Sigmoid colon (tissue), 7 donors: ENCODE measurements around the gene ATP13A5. TPM values are rescaled to one million over a fixed set of nuclear protein-coding genes. Genes with fewer than 3 reads are reported as not detected.

Experiments
- DNase-seq: peaks from one replicate; pipeline ENCODE4 v3.0.0-alpha.2; 2019
- H3K27ac ChIP-seq, 4 donors: fragments of 200-600 bp; sonication (generic); one replicate each; pipeline ENCODE4 v1.5.1; 2016 to 2019; ENCODE audit warnings: mild to moderate bottlenecking in 1 of 4
- H3K27me3 ChIP-seq, 3 donors: fragments of 200-600 bp; sonication (generic); one replicate each; pipeline ENCODE4 v1.5.1; 2019; ENCODE audit warnings: mild to moderate bottlenecking in 1 of 3
- H3K36me3 ChIP-seq, 4 donors: fragments of 200-600 bp; sonication (generic); one replicate each; pipeline ENCODE4 v1.5.1; 2016 to 2019
- H3K4me1 ChIP-seq, 4 donors: fragments of 200-600 bp; sonication (generic); one replicate each; pipeline ENCODE4 v1.5.1; 2017 to 2019
- H3K4me3 ChIP-seq, 4 donors: fragments of 200-600 bp; sonication (generic); one replicate each; pipeline ENCODE4 v1.5.1; 2017 to 2019; ENCODE audit warnings: mild to moderate bottlenecking in 2 of 4, moderate library complexity in 1 of 4
- H3K9me3 ChIP-seq, 4 donors: fragments of 200-600 bp in 3 of 4; sonication (generic) in 3 of 4; one replicate each; pipeline versions ENCODE4 v1.5.1 to v1.6.1; 2013 to 2019
- EP300 ChIP-seq, 4 donors: sonication (generic); formaldehyde crosslinking; IDR thresholded peaks; one replicate each; pipeline ENCODE4 v1.6.1; 2017; ENCODE audit warnings: antibody characterized with exemption in 4 of 4
- POLR2A ChIP-seq, 2 donors: fragments of 450-650 bp; IDR thresholded peaks; one replicate each; pipeline ENCODE4 v1.6.1; 2016; ENCODE audit warnings: antibody characterized with exemption in 2 of 2, mild to moderate bottlenecking in 2 of 2, moderate library complexity in 2 of 2
- POLR2AphosphoS5 ChIP-seq, 4 donors: sonication (generic); formaldehyde crosslinking; IDR thresholded peaks; one replicate each; pipeline ENCODE4 v1.6.1; 2017; ENCODE audit warnings: antibody characterized with exemption in 4 of 4
- WGBS, 2 donors: extraction: QIAGEN DNeasy Blood & Tissue Kit; methylation state at CpG; one replicate each; pipeline ENCODE4 v1.1.7; 2013; 5-methylcytosine and 5-hydroxymethylcytosine counted together
- intact Hi-C: fragments of 100-400 bp; cut with DNase I; formaldehyde crosslinking; loops from one replicate; pipeline ENCODE4 v1.15.1; 2023
- polyA plus RNA-seq, 3 donors: library from polyadenylated mRNA; stranded (reverse); fragments of 200-250 nt; gene quantifications; one replicate each; pipeline ENCODE4 v1.2.3, GENCODE V29; 2013
- total RNA-seq, 4 donors: library from RNA; depleted of rRNA; stranded (reverse); fragments of >200 nt; gene quantifications; one replicate each; pipeline ENCODE4 v1.1.0, GENCODE V29; 2016
- TF ChIP-seq, protein P1 (sequence below), 4 experiments: fragments of 450-650 bp in 3 of 4; fragments of 200-600 bp in 1 of 4; IDR thresholded peaks; one replicate each; pipeline ENCODE4 v1.5.1; 2016 to 2019; ENCODE audit warnings: antibody characterized with exemption in 4 of 4, mild to moderate bottlenecking in 3 of 4, moderate library complexity in 2 of 4
- donor health status: healthy with polysubstance abuse.
- donor health status: Bipolar disorder and iron deficiency.
- donor health status: healthy.

Gene ATP13A5
- total and polyA plus RNA-seq, 7 donors = 0.16 to 1.8 TPM; not detected in 5

- Histone ChIP-seq H3K4me1 (no peaks in the 10 kb centered on the region), H3K9me3 (no peaks in the 10 kb centered on the region), H3K27ac (no peak overlapping the region), H3K36me3 (no peaks in the 10 kb centered on the region), H3K27me3 (no peaks in the 10 kb centered on the region), H3K4me3 (no peak overlapping the region)
- intact Hi-C loops = no loop called here
- whole genome bisulfite sequencing, 2 donors = 77 to 94% methylated on average over 2 of the region's 2 CpGs
- TF ChIP-seq POLR2AphosphoS5 (IDR thresholded peaks at IDR 0.05) = no peak
- TF ChIP-seq, protein P1, sequence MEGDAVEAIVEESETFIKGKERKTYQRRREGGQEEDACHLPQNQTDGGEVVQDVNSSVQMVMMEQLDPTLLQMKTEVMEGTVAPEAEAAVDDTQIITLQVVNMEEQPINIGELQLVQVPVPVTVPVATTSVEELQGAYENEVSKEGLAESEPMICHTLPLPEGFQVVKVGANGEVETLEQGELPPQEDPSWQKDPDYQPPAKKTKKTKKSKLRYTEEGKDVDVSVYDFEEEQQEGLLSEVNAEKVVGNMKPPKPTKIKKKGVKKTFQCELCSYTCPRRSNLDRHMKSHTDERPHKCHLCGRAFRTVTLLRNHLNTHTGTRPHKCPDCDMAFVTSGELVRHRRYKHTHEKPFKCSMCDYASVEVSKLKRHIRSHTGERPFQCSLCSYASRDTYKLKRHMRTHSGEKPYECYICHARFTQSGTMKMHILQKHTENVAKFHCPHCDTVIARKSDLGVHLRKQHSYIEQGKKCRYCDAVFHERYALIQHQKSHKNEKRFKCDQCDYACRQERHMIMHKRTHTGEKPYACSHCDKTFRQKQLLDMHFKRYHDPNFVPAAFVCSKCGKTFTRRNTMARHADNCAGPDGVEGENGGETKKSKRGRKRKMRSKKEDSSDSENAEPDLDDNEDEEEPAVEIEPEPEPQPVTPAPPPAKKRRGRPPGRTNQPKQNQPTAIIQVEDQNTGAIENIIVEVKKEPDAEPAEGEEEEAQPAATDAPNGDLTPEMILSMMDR (IDR thresholded peaks at IDR 0.05) = no peak
- TF ChIP-seq POLR2A (IDR thresholded peaks at IDR 0.05) = no peak
- no peak for TF ChIP-seq EP300 (IDR thresholded peaks at IDR 0.05)
- DNase-seq = no peak
These were observed 10.8 kb upstream of the ATP13A5 start for GRCh38 chr3:193389335-193389734.

DNA sequence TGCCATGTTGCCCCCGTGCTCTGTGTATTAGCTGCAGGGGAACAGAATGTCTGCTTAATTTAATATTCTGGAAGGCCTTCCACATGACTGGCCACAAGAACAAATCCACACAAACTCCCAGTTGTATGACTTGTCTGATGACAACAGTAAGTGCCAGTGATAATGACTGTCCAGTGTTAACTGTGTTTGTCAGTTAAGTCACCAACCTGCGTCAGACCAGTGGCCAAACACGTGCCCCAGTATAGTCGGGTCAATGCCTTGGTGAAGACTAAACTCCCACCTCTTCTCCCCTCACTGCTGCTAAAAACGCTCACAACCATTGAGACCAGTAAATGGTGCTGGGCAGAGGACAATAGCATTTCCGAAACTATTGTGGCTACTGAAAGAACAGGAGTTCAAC, 9.8 kb upstream of the ATP13A5 start:
- no peak for DNase-seq
- Histone ChIP-seq H3K9me3 (no peaks in the 10 kb centered on the region), H3K27ac (no peak overlapping the region), H3K27me3 (no peaks in the 10 kb centered on the region), H3K4me3 (no peak overlapping the region), H3K4me1 (no peaks in the 10 kb centered on the region), H3K36me3 (no peaks in the 10 kb centered on the region)
- 85 to 89% methylated on average over 6 of the region's 6 CpGs for WGBS, 2 donors
- TF ChIP-seq POLR2A (IDR thresholded peaks at IDR 0.05) (no peak), POLR2AphosphoS5 (IDR thresholded peaks at IDR 0.05) (no peak), EP300 (IDR thresholded peaks at IDR 0.05) (no peak)
- TF ChIP-seq, protein P1 (IDR thresholded peaks at IDR 0.05) = no peak
- intact Hi-C loops = no loop called here

DNA sequence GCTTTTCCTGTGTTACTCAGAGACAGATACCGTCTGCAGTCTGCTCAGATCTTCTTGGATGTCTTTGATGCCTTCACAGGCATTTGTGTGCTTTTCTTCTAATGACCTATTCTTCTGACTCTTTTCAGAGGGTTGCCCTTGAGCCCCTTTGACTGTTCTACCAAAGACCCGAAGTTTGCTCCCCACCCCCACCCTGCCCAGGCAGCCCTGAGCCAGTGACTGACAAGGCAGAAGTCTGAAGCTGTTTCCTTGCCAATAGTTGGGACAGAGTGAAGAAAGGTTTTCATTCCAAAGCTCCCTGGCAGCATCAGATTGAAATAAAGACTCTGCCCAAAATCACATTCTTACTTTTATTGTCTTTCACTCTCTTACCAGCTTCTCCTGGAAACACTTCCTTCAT, 9.0 kb upstream of the ATP13A5 start:
- H3K36me3 ChIP-seq = no peaks in the 10 kb centered on the region
- intact Hi-C loops = no loop called here
- no peak overlapping the region for H3K4me3 ChIP-seq
- H3K27me3 ChIP-seq = no peaks in the 10 kb centered on the region
- no peak for TF ChIP-seq POLR2A (IDR thresholded peaks at IDR 0.05)
- TF ChIP-seq, protein P1 (IDR thresholded peaks at IDR 0.05) = no peak
- TF ChIP-seq POLR2AphosphoS5 (IDR thresholded peaks at IDR 0.05) = no peak
- TF ChIP-seq EP300 (IDR thresholded peaks at IDR 0.05) = no peak
- WGBS, 2 donors = 52 to 59% methylated on average over 2 of the region's 2 CpGs
- H3K9me3 ChIP-seq = no peaks in the 10 kb centered on the region
- no peak overlapping the region for H3K27ac ChIP-seq
- no peak for DNase-seq
- H3K4me1 ChIP-seq = no peaks in the 10 kb centered on the region

DNA sequence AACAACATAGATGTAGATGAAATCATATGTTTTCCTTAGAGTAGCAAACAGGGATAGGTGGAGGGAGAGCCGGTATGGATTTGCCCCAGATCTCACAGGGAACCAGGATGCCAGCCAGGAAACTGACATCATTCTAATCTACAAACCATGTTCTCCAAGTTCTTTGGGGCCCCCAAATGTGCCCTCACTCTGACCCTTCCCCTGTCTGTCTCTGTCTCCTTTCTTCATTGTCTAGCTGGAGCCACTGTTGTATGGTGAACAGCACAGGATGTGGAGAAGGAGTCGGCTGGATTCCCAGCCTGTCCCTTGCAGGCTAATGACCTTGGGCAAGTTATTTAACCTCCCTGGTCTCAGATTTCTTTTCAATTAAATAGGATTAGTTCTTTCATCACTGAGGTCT, 962 bp downstream of the ATP13A5 start:
- no peak for TF ChIP-seq POLR2AphosphoS5 (IDR thresholded peaks at IDR 0.05)
- no peak for TF ChIP-seq EP300 (IDR thresholded peaks at IDR 0.05)
- TF ChIP-seq, protein P1 (IDR thresholded peaks at IDR 0.05) = no peak
- TF ChIP-seq POLR2A (IDR thresholded peaks at IDR 0.05) = no peak
- intact Hi-C loops = no loop called here
- WGBS, 2 donors = 30 to 62% methylated on average over 2 of the region's 2 CpGs

DNA sequence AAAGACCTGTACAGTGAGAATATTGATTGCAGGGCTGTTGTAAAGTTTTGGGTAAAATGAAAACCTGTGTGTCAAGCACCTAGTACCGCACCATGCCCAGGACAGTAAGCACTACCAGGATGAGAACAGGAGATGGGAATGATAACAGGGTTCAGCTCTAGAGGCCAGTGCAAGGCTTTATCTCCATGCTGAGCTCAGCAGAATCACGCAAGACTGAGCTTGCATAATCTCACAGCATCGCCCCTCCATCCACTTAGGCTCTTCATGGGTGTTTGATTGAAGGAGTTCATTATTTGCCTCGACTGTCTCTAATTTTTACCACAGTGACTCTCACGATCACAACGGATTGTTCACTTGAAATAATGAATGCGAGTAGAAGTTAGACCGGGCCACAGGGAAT, 2.9 kb downstream of the ATP13A5 start:
- Histone ChIP-seq H3K36me3 (no peaks in the 10 kb centered on the region), H3K27me3 (no peaks in the 10 kb centered on the region), H3K27ac (no peak overlapping the region), H3K4me3 (no peak overlapping the region), H3K4me1 (no peaks in the 10 kb centered on the region), H3K9me3 (no peaks in the 10 kb centered on the region)
- DNase-seq = no peak
- WGBS, 2 donors = 88 to 92% methylated on average over 8 of the region's 8 CpGs
- TF ChIP-seq EP300 (IDR thresholded peaks at IDR 0.05) (no peak), POLR2A (IDR thresholded peaks at IDR 0.05) (no peak), POLR2AphosphoS5 (IDR thresholded peaks at IDR 0.05) (no peak)
- TF ChIP-seq, protein P1 (IDR thresholded peaks at IDR 0.05) = no peak
- intact Hi-C loops = no loop called here

More for the DNA sequence above, 962 bp downstream of the ATP13A5 start:
- Histone ChIP-seq H3K4me1 (no peaks in the 10 kb centered on the region), H3K4me3 (no peak overlapping the region), H3K27ac (no peak overlapping the region), H3K36me3 (no peaks in the 10 kb centered on the region), H3K27me3 (no peaks in the 10 kb centered on the region), H3K9me3 (no peaks in the 10 kb centered on the region)
- no peak for DNase-seq
